ENCODE data around the gene BTBD9. TPM values are rescaled to one million over a fixed set of nuclear protein-coding genes. Genes with fewer than 3 reads are reported as not detected.

The BTBD9 gene
- total RNA-seq, 4 donors from 2014 or later = 10.6 to 16.6 (median 15.1) TPM

DNA sequence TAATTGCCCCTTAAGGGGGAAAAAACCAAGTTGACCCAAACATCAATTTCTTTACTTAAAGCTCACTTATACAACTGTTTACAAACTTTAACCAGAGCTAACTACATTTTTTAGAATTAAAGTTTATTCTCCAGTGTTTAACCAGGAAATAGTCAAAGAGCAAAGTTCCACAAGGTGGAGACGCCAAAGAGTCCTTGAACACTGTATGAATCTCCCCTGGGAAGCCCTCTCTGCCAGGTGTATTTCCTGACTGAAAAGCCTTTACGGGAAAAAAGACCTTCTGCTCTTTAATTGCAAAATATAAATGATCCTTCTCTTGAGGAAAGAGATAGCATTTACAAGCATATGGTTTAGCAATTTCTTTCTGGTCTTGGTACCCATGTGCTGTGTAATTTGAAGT is 36.2 kb downstream of the BTBD9 start:
- H3K4me3 ChIP-seq (ENCODE audit: low read depth, poor library complexity, severe bottlenecking) = no peak overlapping the region
- 88 to 89% methylated on average over 2 of the region's 2 CpGs for WGBS, 2 donors
- intact Hi-C loops (cut with DNase I; ENCODE audit: low total_unique reads) = no loop called here
- no peak for DNase-seq (ENCODE audit: low spot score in 2 of 2)
- TF ChIP-seq POLR2A (IDR thresholded peaks at IDR 0.05) = no peak

GRCh38 chr6:38599966-38600550 is 39.7 kb downstream of the BTBD9 start:
- H3K4me3 ChIP-seq (ENCODE audit: low read depth, poor library complexity, severe bottlenecking) = no peak overlapping the region
- DNase-seq (ENCODE audit: low spot score in 2 of 2) = no peak
- intact Hi-C loops (cut with DNase I; ENCODE audit: low total_unique reads) = no loop called here
- TF ChIP-seq POLR2A (IDR thresholded peaks at IDR 0.05) (no peak), CTCF (IDR thresholded peaks at IDR 0.05) (no peak)
- 87 to 92% methylated on average over 4 of the region's 4 CpGs for WGBS, 2 donors

DNA sequence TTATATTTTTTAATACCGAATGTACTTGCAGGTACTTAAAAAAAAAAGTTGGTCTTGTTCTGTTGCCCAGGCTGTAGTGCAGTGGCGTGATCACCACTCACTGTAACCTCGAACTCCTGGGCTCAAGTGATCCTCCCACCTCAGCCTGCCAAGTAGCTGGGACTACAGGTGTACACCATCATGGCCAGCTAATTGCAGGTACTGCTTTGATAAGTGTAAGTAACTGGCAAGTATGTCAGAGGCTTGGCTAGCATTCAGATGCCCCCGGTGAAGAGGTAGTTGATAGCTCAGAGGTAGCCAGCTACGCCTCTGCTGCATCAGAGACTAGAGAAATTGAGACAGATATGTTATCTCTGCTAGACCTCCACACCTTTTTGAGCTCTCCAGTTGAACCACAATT is 40.5 kb downstream of the BTBD9 start:
- no peak overlapping the region for H3K4me3 ChIP-seq (ENCODE audit: low read depth, poor library complexity, severe bottlenecking)
- DNase-seq (ENCODE audit: low spot score in 2 of 2) = no peak
- TF ChIP-seq CTCF (IDR thresholded peaks at IDR 0.05) (no peak), POLR2A (IDR thresholded peaks at IDR 0.05) (no peak)
- intact Hi-C loops (cut with DNase I; ENCODE audit: low total_unique reads) = no loop called here
- WGBS, 2 donors = 93 to 94% methylated on average over 5 of the region's 5 CpGs

- no peak overlapping the region for H3K4me3 ChIP-seq (ENCODE audit: low read depth, poor library complexity, severe bottlenecking)
- intact Hi-C loops (cut with DNase I; ENCODE audit: low total_unique reads) = no loop called here
- TF ChIP-seq POLR2A (IDR thresholded peaks at IDR 0.05) (no peak), CTCF (IDR thresholded peaks at IDR 0.05) (no peak)
- 90 to 97% methylated on average over 3 of the region's 3 CpGs for WGBS, 2 donors
- DNase-seq (ENCODE audit: low spot score in 2 of 2) = no peak
These were observed 45.6 kb downstream of the BTBD9 start for GRCh38 chr6:38593998-38594665.

- intact Hi-C loops (cut with DNase I; ENCODE audit: low total_unique reads) = no loop called here
- TF ChIP-seq POLR2A (IDR thresholded peaks at IDR 0.05) = no peak
- TF ChIP-seq CTCF (IDR thresholded peaks at IDR 0.05) = no peak
- H3K4me3 ChIP-seq (ENCODE audit: low read depth, poor library complexity, severe bottlenecking) = no peak overlapping the region
These were observed 46.3 kb downstream of the BTBD9 start for GRCh38 chr6:38593409-38593808.

GRCh38 chr6:38591439-38591838 is 48.3 kb downstream of the BTBD9 start:
- TF ChIP-seq POLR2A (IDR thresholded peaks at IDR 0.05) (no peak), CTCF (IDR thresholded peaks at IDR 0.05) (no peak)
- no peak for DNase-seq (ENCODE audit: low spot score in 2 of 2)
- WGBS, 2 donors = 91 to 93% methylated on average over 1 of the region's 1 CpG
- intact Hi-C loops (cut with DNase I; ENCODE audit: low total_unique reads) = no loop called here
- no peak overlapping the region for H3K4me3 ChIP-seq (ENCODE audit: low read depth, poor library complexity, severe bottlenecking)

More at GRCh38 chr6:38593409-38593808, 46.3 kb downstream of the BTBD9 start:
- no peak for DNase-seq (ENCODE audit: low spot score in 2 of 2)

All from lower leg skin (tissue), 4 donors.